Middle frontal gyrus (tissue), 1 donor: ENCODE measurements around the gene SLC10A6.

Experiments used
- DNase-seq: peaks from one replicate; pipeline ENCODE4 v3.0.0-alpha.2; 2015; ENCODE audit warnings: low spot score; ENCODE audit errors: extremely low spot score

The SLC10A6 gene

GRCh38 chr4:86848136-86848535 lies 1.0 kb downstream of the SLC10A6 start:
- no peak for DNase-seq

GRCh38 chr4:86847571-86847970 lies 1.6 kb downstream of the SLC10A6 start:
- no peak for DNase-seq

GRCh38 chr4:86846921-86847320 lies 2.3 kb downstream of the SLC10A6 start:
- no peak for DNase-seq

GRCh38 chr4:86845593-86845992 lies 3.6 kb downstream of the SLC10A6 start:
- DNase-seq, result no peak

- no peak for DNase-seq
Observed at GRCh38 chr4:86841309-86841708, 7.9 kb downstream of the SLC10A6 start.

GRCh38 chr4:86840858-86841257 lies 8.3 kb downstream of the SLC10A6 start:
- DNase-seq, result no peak

GRCh38 chr4:86837691-86838503 lies 11.3 kb downstream of the SLC10A6 start:
- DNase-seq, result no peak

GRCh38 chr4:86835677-86836076 lies 13.5 kb downstream of the SLC10A6 start:
- no peak for DNase-seq

GRCh38 chr4:86834901-86835300 lies 14.3 kb downstream of the SLC10A6 start:
- no peak for DNase-seq

GRCh38 chr4:86833615-86834014 lies 15.6 kb downstream of the SLC10A6 start:
- no peak for DNase-seq

- no peak for DNase-seq
Observed at GRCh38 chr4:86831262-86832130, 17.7 kb downstream of the SLC10A6 start.

GRCh38 chr4:86825511-86825910 lies 23.7 kb downstream of the SLC10A6 start:
- no peak for DNase-seq

- no peak for DNase-seq
Observed at GRCh38 chr4:86822136-86822535, 27.0 kb downstream of the SLC10A6 start.

GRCh38 chr4:86821151-86821550 lies 28.0 kb downstream of the SLC10A6 start:
- DNase-seq, result no peak

GRCh38 chr4:86819561-86819960 lies 29.6 kb downstream of the SLC10A6 start:
- no peak for DNase-seq

- DNase-seq, result no peak
Observed at GRCh38 chr4:86818841-86819240, 30.3 kb downstream of the SLC10A6 start.

- DNase-seq, result no peak
Observed at GRCh38 chr4:86818211-86818610, 31.0 kb downstream of the SLC10A6 start.

GRCh38 chr4:86816501-86817273 lies 32.5 kb downstream of the SLC10A6 start:
- DNase-seq, result no peak

- DNase-seq, result no peak
Observed at GRCh38 chr4:86815653-86816052, 33.5 kb downstream of the SLC10A6 start.

- DNase-seq, result no peak
Observed at GRCh38 chr4:86810847-86811246, 38.3 kb downstream of the SLC10A6 start.

- no peak for DNase-seq
Observed at GRCh38 chr4:86809809-86810208, 39.4 kb downstream of the SLC10A6 start.

GRCh38 chr4:86791126-86791525 lies 58.1 kb downstream of the SLC10A6 start:
- no peak for DNase-seq
